ENCODE results near the gene HOMER1. TPM values are rescaled to one million over a fixed set of nuclear protein-coding genes. Genes with fewer than 3 reads are reported as not detected.
"Not testable (repeated sequence)": the region's sequence is repeated elsewhere in the genome, so short reads cannot be mapped to it uniquely, and the experiment has no call there.

HOMER1 gene
- total and polyA plus RNA-seq, 7 experiments from 2014 or later = 0.83 to 4.3 (median 2.6) TPM

DNA sequence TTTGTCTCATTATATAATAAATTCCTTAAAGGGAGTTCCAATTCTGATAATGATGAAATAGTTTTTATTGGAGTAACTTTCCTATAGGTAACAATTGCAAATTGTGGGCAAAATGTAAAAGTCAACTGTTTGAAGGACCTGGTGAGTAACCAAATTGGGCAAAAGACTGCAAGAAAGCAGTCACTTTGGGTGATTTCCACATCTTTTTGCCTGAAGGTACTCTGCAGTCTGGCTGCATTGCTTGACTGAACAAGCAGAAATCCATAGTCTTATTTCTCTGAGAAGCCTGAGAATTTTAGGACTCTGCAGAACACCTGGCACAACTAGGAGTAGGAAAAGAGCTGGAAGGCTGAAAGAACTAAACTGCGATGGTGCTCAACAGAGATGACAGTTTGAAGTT is 114.9 kb downstream of the HOMER1 start:
- H3K36me3 Mint-ChIP-seq = peaks cover 0 to 14% (median 0%) of the 10 kb centered on the region in 5 donors
- H3K27me3 Mint-ChIP-seq = no peaks in the 10 kb centered on the region
- peaks cover 0 to 1% (median 0%) of the 10 kb centered on the region in 11 donors for H3K9me3 Mint-ChIP-seq

DNA sequence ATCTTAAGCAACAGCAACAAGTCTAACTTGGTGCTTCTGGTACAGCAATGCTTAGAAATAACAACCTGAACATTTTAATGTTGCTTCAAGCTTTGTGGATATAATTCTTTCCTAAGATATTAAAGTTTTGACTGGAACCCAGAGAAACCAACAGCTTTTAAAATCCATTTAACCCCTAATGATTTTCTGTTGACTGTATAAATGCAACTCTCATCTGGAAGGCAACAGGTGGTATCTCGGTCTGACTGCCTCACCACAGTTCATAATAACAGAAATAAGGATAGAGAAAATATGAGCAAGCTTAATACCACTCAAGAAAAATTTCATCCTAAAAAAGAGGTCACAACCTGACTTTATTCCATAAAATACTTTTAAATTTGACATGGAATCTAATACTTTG is 116.9 kb downstream of the HOMER1 start:
- peaks cover 0 to 1% (median 0%) of the 10 kb centered on the region in 11 donors for H3K9me3 Mint-ChIP-seq
- CTCF ChIA-PET = no interaction called here
- H3K4me1 ChIP-seq (ENCODE audit: control insufficient read depth in 2 of 2, insufficient read depth in 2 of 2, low read length in 2 of 2) = no peaks in the 10 kb centered on the region
- H3K4me3 ChIP-seq (ENCODE audit: low read length) = no peak overlapping the region
- peaks cover 0 to 14% (median 0%) of the 10 kb centered on the region in 5 donors for H3K36me3 Mint-ChIP-seq
- DNase-seq = no peak
- no peaks in the 10 kb centered on the region for H3K9me3 ChIP-seq (ENCODE audit: control insufficient read depth in 2 of 3, low read length in 3 of 3)
- intact Hi-C loops (cut with micrococcal nuclease) = no loop called here
- no peak overlapping the region for H3K27ac Mint-ChIP-seq
- no peak overlapping the region for H3K27ac ChIP-seq (ENCODE audit: low read depth, low read length)
- H3K27me3 Mint-ChIP-seq = no peaks in the 10 kb centered on the region
- no peak for ATAC-seq
- no peaks in the 10 kb centered on the region for H3K4me1 Mint-ChIP-seq
- POLR2A ChIA-PET = no interaction called here
- H3K27me3 ChIP-seq (ENCODE audit: control insufficient read depth in 2 of 2, insufficient read depth in 2 of 2, low read length in 2 of 2) = no peaks in the 10 kb centered on the region
- no peak overlapping the region for H3K4me3 Mint-ChIP-seq
- H3K36me3 ChIP-seq (ENCODE audit: control insufficient read depth in 2 of 3, insufficient read depth in 3 of 3, low read length in 3 of 3) = no peaks in the 10 kb centered on the region

More for the DNA sequence above, 114.9 kb downstream of the HOMER1 start:
- POLR2A ChIA-PET = no interaction called here
- ATAC-seq (no peak), DNase-seq (no peak)
- CTCF ChIA-PET = no interaction called here
- Histone ChIP-seq H3K4me3 (ENCODE audit: low read length) (no peak overlapping the region), H3K4me1 (ENCODE audit: control insufficient read depth in 2 of 2, insufficient read depth in 2 of 2, low read length in 2 of 2) (no peaks in the 10 kb centered on the region), H3K36me3 (ENCODE audit: control insufficient read depth in 2 of 3, insufficient read depth in 3 of 3, low read length in 3 of 3) (no peaks in the 10 kb centered on the region), H3K27me3 (ENCODE audit: control insufficient read depth in 2 of 2, insufficient read depth in 2 of 2, low read length in 2 of 2) (no peaks in the 10 kb centered on the region), H3K9me3 (ENCODE audit: control insufficient read depth in 2 of 3, low read length in 3 of 3) (no peaks in the 10 kb centered on the region), H3K27ac (ENCODE audit: low read depth, low read length) (no peak overlapping the region)
- H3K4me1 Mint-ChIP-seq = no peaks in the 10 kb centered on the region
- H3K4me3 Mint-ChIP-seq = no peak overlapping the region
- intact Hi-C loops (cut with micrococcal nuclease) = no loop called here
- H3K27ac Mint-ChIP-seq = no peak overlapping the region

DNA sequence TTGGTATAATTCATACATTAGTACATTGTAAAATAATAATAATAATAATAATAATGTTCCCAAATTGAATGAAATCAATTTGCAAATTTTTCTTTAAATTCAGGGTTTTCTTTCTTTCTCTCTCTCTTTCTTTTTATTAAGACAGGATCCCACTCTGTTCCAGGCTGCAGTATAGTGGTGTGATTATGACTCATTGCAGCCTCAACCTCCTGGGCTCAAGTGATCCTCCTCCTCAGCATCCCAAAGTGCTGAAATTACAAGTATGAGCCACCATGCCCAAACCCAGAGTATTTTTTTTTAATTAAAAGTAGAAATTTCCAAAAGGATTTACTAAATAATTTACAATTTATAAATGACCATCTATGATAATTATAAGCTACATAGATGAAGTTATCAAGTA is 117.7 kb downstream of the HOMER1 start:
- no peaks in the 10 kb centered on the region for H3K4me1 Mint-ChIP-seq
- H3K4me1 ChIP-seq (ENCODE audit: control insufficient read depth in 2 of 2, insufficient read depth in 2 of 2, low read length in 2 of 2) = no peaks in the 10 kb centered on the region
- no peak overlapping the region for H3K4me3 ChIP-seq (ENCODE audit: low read length)
- no peaks in the 10 kb centered on the region for H3K27me3 ChIP-seq (ENCODE audit: control insufficient read depth in 2 of 2, insufficient read depth in 2 of 2, low read length in 2 of 2)
- H3K4me3 Mint-ChIP-seq = no peak overlapping the region
- DNase-seq = no peak
- H3K36me3 Mint-ChIP-seq = peaks cover 0 to 10% (median 0%) of the 10 kb centered on the region in 5 donors
- ATAC-seq = no peak
- no peaks in the 10 kb centered on the region for H3K9me3 ChIP-seq (ENCODE audit: control insufficient read depth in 2 of 3, low read length in 3 of 3)
- ChIA-PET POLR2A (no interaction called here), CTCF (no interaction called here)
- H3K36me3 ChIP-seq (ENCODE audit: control insufficient read depth in 2 of 3, insufficient read depth in 3 of 3, low read length in 3 of 3) = no peaks in the 10 kb centered on the region
- H3K27me3 Mint-ChIP-seq = no peaks in the 10 kb centered on the region
- intact Hi-C loops (cut with micrococcal nuclease) = no loop called here
- no peak overlapping the region for H3K27ac ChIP-seq (ENCODE audit: low read depth, low read length)
- peaks cover 0 to 1% (median 0%) of the 10 kb centered on the region in 11 donors for H3K9me3 Mint-ChIP-seq
- H3K27ac Mint-ChIP-seq = no peak overlapping the region

DNA sequence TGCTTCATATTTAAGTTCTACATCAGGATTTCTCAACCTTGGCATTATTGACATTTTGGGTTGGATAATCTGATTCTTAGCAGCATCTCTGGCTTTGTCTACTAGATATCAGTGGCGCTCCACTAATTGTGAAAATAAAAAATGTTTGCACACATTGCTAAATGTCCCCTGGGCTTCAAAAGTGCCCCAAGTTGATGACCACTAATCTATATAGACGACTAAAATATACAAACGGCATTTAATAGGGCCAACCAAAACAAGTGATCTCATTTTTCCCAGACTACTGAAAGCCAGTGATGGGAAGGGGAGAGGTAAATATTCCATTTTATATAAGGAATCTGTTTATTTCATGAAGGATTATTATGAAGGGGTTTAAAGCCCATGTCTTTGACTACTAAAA is 118.6 kb downstream of the HOMER1 start:
- DNase-seq = no peak
- H3K36me3 ChIP-seq (ENCODE audit: control insufficient read depth in 2 of 3, insufficient read depth in 3 of 3, low read length in 3 of 3) = no peaks in the 10 kb centered on the region
- ChIA-PET CTCF (no interaction called here), POLR2A (no interaction called here)
- no peaks in the 10 kb centered on the region for H3K4me1 Mint-ChIP-seq
- ATAC-seq = no peak
- no peaks in the 10 kb centered on the region for H3K9me3 ChIP-seq (ENCODE audit: control insufficient read depth in 2 of 3, low read length in 3 of 3)
- intact Hi-C loops (cut with micrococcal nuclease) = no loop called here
- no peaks in the 10 kb centered on the region for H3K4me1 ChIP-seq (ENCODE audit: control insufficient read depth in 2 of 2, insufficient read depth in 2 of 2, low read length in 2 of 2)
- no peak overlapping the region for H3K4me3 ChIP-seq (ENCODE audit: low read length)
- H3K27ac Mint-ChIP-seq = no peak overlapping the region
- peaks cover 0 to 9% (median 0%) of the 10 kb centered on the region in 5 donors for H3K36me3 Mint-ChIP-seq
- peaks cover 0 to 1% (median 0%) of the 10 kb centered on the region in 11 donors for H3K9me3 Mint-ChIP-seq
- no peaks in the 10 kb centered on the region for H3K27me3 Mint-ChIP-seq
- no peak overlapping the region for H3K4me3 Mint-ChIP-seq
- no peak overlapping the region for H3K27ac ChIP-seq (ENCODE audit: low read depth, low read length)
- no peaks in the 10 kb centered on the region for H3K27me3 ChIP-seq (ENCODE audit: control insufficient read depth in 2 of 2, insufficient read depth in 2 of 2, low read length in 2 of 2)

DNA sequence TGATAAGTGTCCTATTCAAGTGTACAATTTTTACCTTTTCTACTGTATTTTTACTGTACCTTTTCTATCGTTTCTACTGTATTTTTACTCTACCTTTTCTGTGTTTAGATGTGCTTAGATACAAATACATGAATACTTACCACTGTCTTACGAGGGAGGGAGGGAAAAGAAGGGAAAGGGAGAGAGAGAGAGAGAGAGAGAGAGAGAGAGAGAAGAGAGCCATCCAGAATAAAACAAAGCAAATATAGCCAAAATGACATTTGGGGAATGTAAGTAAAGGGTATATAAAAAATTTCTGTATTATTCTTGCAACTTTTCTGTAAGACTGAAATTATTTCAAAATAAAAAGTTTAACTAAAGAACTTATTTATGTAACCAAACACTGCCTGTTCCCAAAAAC is 121.2 kb downstream of the HOMER1 start:
- intact Hi-C loops (cut with micrococcal nuclease) = no loop called here
- no peak overlapping the region for H3K27ac ChIP-seq (ENCODE audit: low read depth, low read length)
- H3K36me3 Mint-ChIP-seq = peaks cover 0 to 9% (median 0%) of the 10 kb centered on the region in 5 donors
- no peaks in the 10 kb centered on the region for H3K27me3 ChIP-seq (ENCODE audit: control insufficient read depth in 2 of 2, insufficient read depth in 2 of 2, low read length in 2 of 2)
- no peaks in the 10 kb centered on the region for H3K4me1 Mint-ChIP-seq
- no peaks in the 10 kb centered on the region for H3K9me3 Mint-ChIP-seq
- ATAC-seq = no peak
- no peaks in the 10 kb centered on the region for H3K9me3 ChIP-seq (ENCODE audit: control insufficient read depth in 2 of 3, low read length in 3 of 3)
- no peak for DNase-seq
- no peak overlapping the region for H3K4me3 Mint-ChIP-seq
- no peak overlapping the region for H3K27ac Mint-ChIP-seq
- no peaks in the 10 kb centered on the region for H3K27me3 Mint-ChIP-seq
- no peaks in the 10 kb centered on the region for H3K4me1 ChIP-seq (ENCODE audit: control insufficient read depth in 2 of 2, insufficient read depth in 2 of 2, low read length in 2 of 2)
- CTCF ChIA-PET = no interaction called here
- no peak overlapping the region for H3K4me3 ChIP-seq (ENCODE audit: low read length)
- POLR2A ChIA-PET = no interaction called here
- no peaks in the 10 kb centered on the region for H3K36me3 ChIP-seq (ENCODE audit: control insufficient read depth in 2 of 3, insufficient read depth in 3 of 3, low read length in 3 of 3)

DNA sequence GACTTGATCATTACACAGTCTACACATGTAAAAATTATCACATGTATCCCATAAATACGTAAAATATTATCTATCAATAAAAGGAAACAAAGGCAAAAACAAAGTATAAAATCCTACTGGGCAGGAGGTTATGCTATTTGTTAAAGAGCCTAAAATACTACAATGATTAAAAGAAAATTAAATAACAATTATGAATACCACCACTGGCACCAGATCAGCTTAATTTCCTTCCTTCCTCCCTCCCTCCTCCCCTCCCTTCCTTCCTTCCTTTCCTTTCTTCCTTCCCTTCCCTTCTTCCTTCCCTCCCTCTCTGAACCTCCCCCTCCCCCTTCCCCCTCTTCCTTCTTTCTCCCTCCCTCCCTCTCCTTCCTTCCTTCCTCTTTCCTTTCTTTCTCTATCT is 127.3 kb downstream of the HOMER1 start:
- Mint-ChIP-seq H3K9me3 (peaks cover 0 to 35% (median 22%) of the 10 kb centered on the region in 11 donors), H3K4me1 (peaks cover 0 to 2% (median 0%) of the 10 kb centered on the region in 7 donors), H3K27me3 (peaks cover 0 to 3% (median 0%) of the 10 kb centered on the region in 5 donors), H3K36me3 (peaks cover 3 to 25% (median 17%) of the 10 kb centered on the region in 5 donors), H3K27ac (no peak overlapping the region), H3K4me3 (no peak overlapping the region)
- ATAC-seq (no peak), DNase-seq (no peak)
- intact Hi-C loops (cut with micrococcal nuclease) = no loop called here
- H3K36me3 ChIP-seq (ENCODE audit: control insufficient read depth in 2 of 3, insufficient read depth in 3 of 3, low read length in 3 of 3) = no peaks in the 10 kb centered on the region
- no peak overlapping the region for H3K4me3 ChIP-seq (ENCODE audit: low read length)
- no peaks in the 10 kb centered on the region for H3K4me1 ChIP-seq (ENCODE audit: control insufficient read depth in 2 of 2, insufficient read depth in 2 of 2, low read length in 2 of 2)
- no peak overlapping the region for H3K27ac ChIP-seq (ENCODE audit: low read depth, low read length)
- CTCF ChIA-PET = no interaction called here
- no peaks in the 10 kb centered on the region for H3K27me3 ChIP-seq (ENCODE audit: control insufficient read depth in 2 of 2, insufficient read depth in 2 of 2, low read length in 2 of 2)
- POLR2A ChIA-PET = no interaction called here
- H3K9me3 ChIP-seq (ENCODE audit: control insufficient read depth in 2 of 3, low read length in 3 of 3) = peaks cover 0 to 15% (median 0%) of the 10 kb centered on the region in 3 experiments

DNA sequence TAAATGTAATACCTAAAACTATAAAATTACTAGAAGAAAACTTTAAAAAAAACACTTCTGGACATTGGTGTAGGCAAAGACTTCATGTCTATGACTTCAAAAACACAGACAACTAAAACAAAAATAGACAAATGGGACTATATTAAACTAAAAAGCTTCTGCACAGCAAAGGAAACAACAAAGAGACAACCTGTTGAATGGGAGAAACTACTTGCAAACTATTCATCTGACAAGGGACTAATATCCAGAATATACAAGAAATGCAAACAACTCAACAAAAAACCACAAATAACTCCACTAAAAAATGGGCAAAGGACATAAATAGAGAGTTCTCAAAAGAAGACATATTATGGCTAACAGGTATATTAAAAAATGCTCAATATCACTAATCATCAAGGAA is 128.8 kb downstream of the HOMER1 start:
- H3K27ac Mint-ChIP-seq; H3K4me1 ChIP-seq (ENCODE audit: control insufficient read depth in 2 of 2, insufficient read depth in 2 of 2, low read length in 2 of 2); H3K27ac ChIP-seq (ENCODE audit: low read depth, low read length); H3K27me3 ChIP-seq (ENCODE audit: control insufficient read depth in 2 of 2, insufficient read depth in 2 of 2, low read length in 2 of 2); H3K4me1 Mint-ChIP-seq; POLR2A ChIA-PET; H3K4me3 ChIP-seq (ENCODE audit: low read length); H3K4me3 Mint-ChIP-seq; H3K27me3 Mint-ChIP-seq; DNase-seq; CTCF ChIA-PET; intact Hi-C loops (cut with micrococcal nuclease); H3K36me3 ChIP-seq (ENCODE audit: control insufficient read depth in 2 of 3, insufficient read depth in 3 of 3, low read length in 3 of 3); ATAC-seq: not testable (repeated sequence)
- peaks cover 0 to 18% (median 0%) of the 10 kb centered on the region in 3 experiments for H3K9me3 ChIP-seq (ENCODE audit: control insufficient read depth in 2 of 3, low read length in 3 of 3)
- Mint-ChIP-seq H3K36me3 (peaks cover 3 to 25% (median 22%) of the 10 kb centered on the region in 5 donors), H3K9me3 (peaks cover 0 to 47% (median 26%) of the 10 kb centered on the region in 11 donors)

Data from naive thymus-derived CD4-positive, alpha-beta T cell (primary cell).